ENCODE results near the gene SIGLEC11.

Gene SIGLEC11

GRCh38 chr19:49916839-49917733 lies 43.9 kb downstream of the SIGLEC11 start:
- peaks cover 35% of the 10 kb centered on the region for H3K36me3 ChIP-seq (ENCODE audit: control insufficient read depth, insufficient read depth, low read length)
- DNase-seq (ENCODE audit: extremely low read depth, insufficient read length), result no peak
- TF ChIP-seq, protein P1, sequence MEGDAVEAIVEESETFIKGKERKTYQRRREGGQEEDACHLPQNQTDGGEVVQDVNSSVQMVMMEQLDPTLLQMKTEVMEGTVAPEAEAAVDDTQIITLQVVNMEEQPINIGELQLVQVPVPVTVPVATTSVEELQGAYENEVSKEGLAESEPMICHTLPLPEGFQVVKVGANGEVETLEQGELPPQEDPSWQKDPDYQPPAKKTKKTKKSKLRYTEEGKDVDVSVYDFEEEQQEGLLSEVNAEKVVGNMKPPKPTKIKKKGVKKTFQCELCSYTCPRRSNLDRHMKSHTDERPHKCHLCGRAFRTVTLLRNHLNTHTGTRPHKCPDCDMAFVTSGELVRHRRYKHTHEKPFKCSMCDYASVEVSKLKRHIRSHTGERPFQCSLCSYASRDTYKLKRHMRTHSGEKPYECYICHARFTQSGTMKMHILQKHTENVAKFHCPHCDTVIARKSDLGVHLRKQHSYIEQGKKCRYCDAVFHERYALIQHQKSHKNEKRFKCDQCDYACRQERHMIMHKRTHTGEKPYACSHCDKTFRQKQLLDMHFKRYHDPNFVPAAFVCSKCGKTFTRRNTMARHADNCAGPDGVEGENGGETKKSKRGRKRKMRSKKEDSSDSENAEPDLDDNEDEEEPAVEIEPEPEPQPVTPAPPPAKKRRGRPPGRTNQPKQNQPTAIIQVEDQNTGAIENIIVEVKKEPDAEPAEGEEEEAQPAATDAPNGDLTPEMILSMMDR (IDR thresholded peaks at IDR 0.05; ENCODE audit: insufficient read depth, low read length, poor library complexity, severe bottlenecking), result peak; percentile 59

GRCh38 chr19:49915271-49915670 lies 45.7 kb downstream of the SIGLEC11 start:
- peaks cover 29% of the 10 kb centered on the region for H3K36me3 ChIP-seq (ENCODE audit: control insufficient read depth, insufficient read depth, low read length)
- H3K27me3 ChIP-seq (replicated peaks; ENCODE audit: control insufficient read depth, insufficient read depth, low read length), result no peaks in the 10 kb centered on the region
- TF ChIP-seq, protein P1 (IDR thresholded peaks at IDR 0.05; ENCODE audit: insufficient read depth, low read length, poor library complexity, severe bottlenecking), result no peak
- no peak overlapping the region for H3K4me3 ChIP-seq (replicated peaks; ENCODE audit: low read depth, low read length)
- no peak for DNase-seq (ENCODE audit: extremely low read depth, insufficient read length)

More at GRCh38 chr19:49916839-49917733, 43.9 kb downstream of the SIGLEC11 start:
- no peaks in the 10 kb centered on the region for H3K27me3 ChIP-seq (replicated peaks; ENCODE audit: control insufficient read depth, insufficient read depth, low read length)
- H3K4me3 ChIP-seq (replicated peaks; ENCODE audit: low read depth, low read length), result no peak overlapping the region

DNA sequence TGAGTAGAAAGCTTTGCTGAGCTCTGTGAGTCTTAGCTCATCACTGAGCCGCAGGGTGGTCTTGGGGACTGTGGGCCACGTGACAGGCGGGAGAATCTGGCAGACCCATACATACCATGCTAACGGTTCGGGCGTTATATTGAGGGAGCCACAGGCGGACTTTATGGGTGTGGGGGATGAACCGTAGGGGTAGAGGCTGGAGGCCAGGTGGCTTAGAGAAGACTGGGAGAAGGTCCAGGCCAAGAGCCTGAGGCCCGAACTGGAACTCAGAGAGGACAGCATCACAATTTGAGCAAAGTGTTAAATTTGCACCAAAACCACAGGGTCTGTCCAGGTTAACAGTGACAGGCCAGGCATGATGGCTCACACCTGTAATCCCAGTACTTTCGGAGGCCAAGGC lies 47.3 kb downstream of the SIGLEC11 start:
- Histone ChIP-seq H3K36me3 (ENCODE audit: control insufficient read depth, insufficient read depth, low read length) (peaks cover 41% of the 10 kb centered on the region), H3K4me3 (replicated peaks; ENCODE audit: low read depth, low read length) (no peak overlapping the region), H3K27me3 (replicated peaks; ENCODE audit: control insufficient read depth, insufficient read depth, low read length) (no peaks in the 10 kb centered on the region)
- TF ChIP-seq, protein P1 (IDR thresholded peaks at IDR 0.05; ENCODE audit: insufficient read depth, low read length, poor library complexity, severe bottlenecking), result no peak
- DNase-seq (ENCODE audit: extremely low read depth, insufficient read length), result no peak

- no peak for DNase-seq (ENCODE audit: extremely low read depth, insufficient read length)
- H3K36me3 ChIP-seq (ENCODE audit: control insufficient read depth, insufficient read depth, low read length), result peaks cover 42% of the 10 kb centered on the region
Measured at GRCh38 chr19:49912965-49913685, 47.8 kb downstream of the SIGLEC11 start.

GRCh38 chr19:49911381-49912145 lies 49.4 kb downstream of the SIGLEC11 start:
- no peak for DNase-seq (ENCODE audit: extremely low read depth, insufficient read length)
- peaks cover 34% of the 10 kb centered on the region for H3K36me3 ChIP-seq (ENCODE audit: control insufficient read depth, insufficient read depth, low read length)
- H3K27me3 ChIP-seq (replicated peaks; ENCODE audit: control insufficient read depth, insufficient read depth, low read length), result no peaks in the 10 kb centered on the region
- no peak overlapping the region for H3K4me3 ChIP-seq (replicated peaks; ENCODE audit: low read depth, low read length)
- TF ChIP-seq, protein P1 (IDR thresholded peaks at IDR 0.05; ENCODE audit: insufficient read depth, low read length, poor library complexity, severe bottlenecking), result no peak

More at GRCh38 chr19:49912965-49913685, 47.8 kb downstream of the SIGLEC11 start:
- TF ChIP-seq, protein P1 (IDR thresholded peaks at IDR 0.05; ENCODE audit: insufficient read depth, low read length, poor library complexity, severe bottlenecking), result peak; percentile 26
- H3K27me3 ChIP-seq (replicated peaks; ENCODE audit: control insufficient read depth, insufficient read depth, low read length), result no peaks in the 10 kb centered on the region
- no peak overlapping the region for H3K4me3 ChIP-seq (replicated peaks; ENCODE audit: low read depth, low read length)
